CD4-positive, alpha-beta memory T cell (primary cell): ENCODE results near the gene EYA2. TPM values are rescaled to one million over a fixed set of nuclear protein-coding genes. Genes with fewer than 3 reads are reported as not detected.

Source experiments
- CTCF ChIA-PET: fragments of 350-600 bp; sonication (Branson Sonifier 250); formaldehyde crosslinking; loops from one replicate; lab custom pipeline; 2021; ENCODE audit warnings: inconsistent platforms; ENCODE audit not compliant: partially characterized antibody; lab: Charles Lee
- POLR2A ChIA-PET: fragments of 350-600 bp; sonication (Branson Sonifier 250); formaldehyde crosslinking; loops from one replicate; lab custom pipeline; 2021; ENCODE audit not compliant: partially characterized antibody; lab: Charles Lee
- DNase-seq, 5 donors: peaks; one replicate each; pipeline versions ENCODE4 v3.0.0 to v3.0.0-alpha.2; 2020 to 2022; ENCODE audit warnings: mixed read lengths in 1 of 5
- H3K27ac ChIP-seq: one replicate; pipeline ENCODE4 v1.7.0; 2013; ENCODE audit warnings: low read depth, low read length
- H3K27me3 ChIP-seq: 2 replicates; pipeline ENCODE4 v1.7.0; 2013; ENCODE audit warnings: mild to moderate bottlenecking, low read length, moderate library complexity; ENCODE audit not compliant: insufficient read depth
- H3K36me3 ChIP-seq: 2 replicates; pipeline ENCODE4 v1.7.0; 2013; ENCODE audit warnings: mild to moderate bottlenecking, low read length, moderate library complexity; ENCODE audit not compliant: insufficient read depth
- H3K4me1 ChIP-seq: 2 replicates; pipeline ENCODE4 v1.7.0; 2013; ENCODE audit warnings: mild to moderate bottlenecking, low read length, moderate library complexity; ENCODE audit not compliant: insufficient read depth
- H3K4me3 ChIP-seq, 2 donors: one replicate each; pipeline ENCODE4 v1.7.0; 2013; ENCODE audit warnings: low read length in 2 of 2, mild to moderate bottlenecking in 1 of 2
- H3K9me3 ChIP-seq, 2 donors: one replicate each; pipeline ENCODE4 v1.7.0; 2013; ENCODE audit warnings: low read length in 2 of 2, control low read depth in 1 of 2; ENCODE audit not compliant: control insufficient read depth in 1 of 2
- H3K27ac Mint-ChIP-seq, 7 donors: one replicate each; pipeline ENCODE4 v1.8.0; 2020 to 2021; ENCODE audit warnings: mixed read lengths in 7 of 7, mild to moderate bottlenecking in 6 of 7, inconsistent platforms in 3 of 7, moderate library complexity in 3 of 7
- H3K27me3 Mint-ChIP-seq, 2 donors: one replicate each; pipeline ENCODE4 v1.8.0; 2020 to 2021; ENCODE audit warnings: mixed read lengths in 2 of 2
- H3K36me3 Mint-ChIP-seq, 2 donors: one replicate each; pipeline ENCODE4 v1.8.0; 2020 to 2021; ENCODE audit warnings: mixed read lengths in 2 of 2, inconsistent platforms in 1 of 2, mild to moderate bottlenecking in 1 of 2
- H3K4me1 Mint-ChIP-seq, 4 donors: one replicate each; pipeline ENCODE4 v1.8.0; 2020 to 2021; ENCODE audit warnings: mixed read lengths in 4 of 4, mild to moderate bottlenecking in 1 of 4
- H3K4me3 Mint-ChIP-seq, 8 donors: one replicate each; pipeline ENCODE4 v1.8.0; 2020 to 2021; ENCODE audit warnings: mixed read lengths in 8 of 8, mild to moderate bottlenecking in 7 of 8, moderate library complexity in 6 of 8, inconsistent platforms in 3 of 8
- H3K9me3 Mint-ChIP-seq, 8 donors: one replicate each; pipeline ENCODE4 v1.8.0; 2020 to 2021; ENCODE audit warnings: mixed read lengths in 8 of 8, mild to moderate bottlenecking in 5 of 8, inconsistent platforms in 3 of 8, moderate library complexity in 1 of 8
- intact Hi-C: fragments of 100-400 bp; cut with micrococcal nuclease; formaldehyde crosslinking; loops from one replicate; pipeline ENCODE4 v1.15.1; 2023
- polyA plus RNA-seq, 2 donors: library from polyadenylated mRNA; unstranded; fragments of 300-500 nt; fragmentation: Illumina TruSeq; gene quantifications; one replicate each; pipeline ENCODE4 v1.2.3, GENCODE V29; 2021
- total RNA-seq, 2 experiments: library from RNA; stranded (reverse); gene quantifications; one replicate each; pipeline ENCODE4 v1.2.3, GENCODE V29; 2021

The EYA2 gene
- total and polyA plus RNA-seq, 4 experiments from 2014 or later = not detected

- Histone ChIP-seq H3K9me3 (no peaks in the 10 kb centered on the region), H3K36me3 (no peaks in the 10 kb centered on the region), H3K27ac (no peak overlapping the region), H3K4me1 (peaks cover 17% of the 10 kb centered on the region), H3K4me3 (no peak overlapping the region), H3K27me3 (no peaks in the 10 kb centered on the region)
- Mint-ChIP-seq H3K36me3 (no peaks in the 10 kb centered on the region), H3K4me3 (no peak overlapping the region), H3K4me1 (peaks cover 7 to 20% (median 16%) of the 10 kb centered on the region in 4 donors), H3K27me3 (peaks cover 3 to 6% of the 10 kb centered on the region in 2 donors), H3K27ac (no peak overlapping the region), H3K9me3 (no peaks in the 10 kb centered on the region)
- intact Hi-C loops = no loop called here
- CTCF ChIA-PET = no interaction called here
- DNase-seq = no peak
- POLR2A ChIA-PET = no interaction called here
These were observed 98.0 kb downstream of the EYA2 start for GRCh38 chr20:46992640-46993035.

- intact Hi-C loops = no loop called here
- H3K27ac Mint-ChIP-seq = peak overlapping the region in 3 of 7 donors; percentile 16 to 92 (median 37)
- no peak overlapping the region for H3K27ac ChIP-seq
- peaks cover 6 to 9% of the 10 kb centered on the region in 2 donors for H3K27me3 Mint-ChIP-seq
- POLR2A ChIA-PET = no interaction called here
- peaks cover 17% of the 10 kb centered on the region for H3K4me1 ChIP-seq
- no peaks in the 10 kb centered on the region for H3K36me3 Mint-ChIP-seq
- no peak for DNase-seq
- H3K4me3 Mint-ChIP-seq = peak overlapping the region in 2 of 8 donors; percentile 7 to 42
- no peak overlapping the region for H3K4me3 ChIP-seq
- CTCF ChIA-PET = no interaction called here
- H3K27me3 ChIP-seq = no peaks in the 10 kb centered on the region
- H3K9me3 ChIP-seq = no peaks in the 10 kb centered on the region
- peaks cover 7 to 20% (median 16%) of the 10 kb centered on the region in 4 donors for H3K4me1 Mint-ChIP-seq
- H3K36me3 ChIP-seq = no peaks in the 10 kb centered on the region
- H3K9me3 Mint-ChIP-seq = no peaks in the 10 kb centered on the region
These were observed 98.9 kb downstream of the EYA2 start for GRCh38 chr20:46993465-46994095.

- peak in 4 of 5 donors; percentile 9 to 44 (median 23) for DNase-seq
- Histone ChIP-seq H3K4me3 (peak overlapping the region in 1 of 2 donors; percentile 64), H3K9me3 (no peaks in the 10 kb centered on the region), H3K36me3 (no peaks in the 10 kb centered on the region), H3K27me3 (no peaks in the 10 kb centered on the region), H3K4me1 (peaks cover 17% of the 10 kb centered on the region), H3K27ac (no peak overlapping the region)
- Mint-ChIP-seq H3K4me3 (peak overlapping the region; percentile 85 to 92 (median 88)), H3K36me3 (no peaks in the 10 kb centered on the region), H3K4me1 (peaks cover 7 to 20% (median 16%) of the 10 kb centered on the region in 4 donors), H3K27me3 (peaks cover 7 to 9% of the 10 kb centered on the region in 2 donors), H3K27ac (peak overlapping the region; percentile 25 to 93 (median 86)), H3K9me3 (no peaks in the 10 kb centered on the region)
- ChIA-PET CTCF (no interaction called here), POLR2A (no interaction called here)
- intact Hi-C loops = no loop called here
These were observed 99.7 kb downstream of the EYA2 start for GRCh38 chr20:46994341-46994740.

- H3K9me3 Mint-ChIP-seq = peaks cover 0 to 2% (median 0%) of the 10 kb centered on the region in 8 donors
- H3K27me3 Mint-ChIP-seq = peaks cover 7 to 8% of the 10 kb centered on the region in 2 donors
- H3K36me3 ChIP-seq = no peaks in the 10 kb centered on the region
- ChIA-PET CTCF (no interaction called here), POLR2A (no interaction called here)
- no peaks in the 10 kb centered on the region for H3K9me3 ChIP-seq
- peak overlapping the region in 3 of 7 donors; percentile 7 to 48 (median 27) for H3K27ac Mint-ChIP-seq
- H3K4me1 ChIP-seq = peaks cover 8% of the 10 kb centered on the region
- H3K27me3 ChIP-seq = no peaks in the 10 kb centered on the region
- H3K4me3 Mint-ChIP-seq = no peak overlapping the region
- intact Hi-C loops = no loop called here
- H3K27ac ChIP-seq = no peak overlapping the region
- no peak for DNase-seq
- no peaks in the 10 kb centered on the region for H3K36me3 Mint-ChIP-seq
- no peak overlapping the region for H3K4me3 ChIP-seq
- peaks cover 7 to 12% (median 10%) of the 10 kb centered on the region in 4 donors for H3K4me1 Mint-ChIP-seq
These were observed 101.0 kb downstream of the EYA2 start for GRCh38 chr20:46995561-46996142.

GRCh38 chr20:46997187-46997586 lies 102.5 kb downstream of the EYA2 start:
- H3K9me3 ChIP-seq = no peaks in the 10 kb centered on the region
- Mint-ChIP-seq H3K4me3 (no peak overlapping the region), H3K4me1 (peaks cover 6 to 9% (median 8%) of the 10 kb centered on the region in 4 donors), H3K9me3 (peaks cover 0 to 3% (median 0%) of the 10 kb centered on the region in 8 donors), H3K27me3 (peaks cover 6% of the 10 kb centered on the region in 2 donors), H3K27ac (no peak overlapping the region), H3K36me3 (no peaks in the 10 kb centered on the region)
- H3K27ac ChIP-seq = no peak overlapping the region
- no peaks in the 10 kb centered on the region for H3K27me3 ChIP-seq
- no peak for DNase-seq
- ChIA-PET POLR2A (no interaction called here), CTCF (no interaction called here)
- H3K4me3 ChIP-seq = no peak overlapping the region
- peaks cover 5% of the 10 kb centered on the region for H3K4me1 ChIP-seq
- no peaks in the 10 kb centered on the region for H3K36me3 ChIP-seq
- intact Hi-C loops = no loop called here

GRCh38 chr20:46998477-46999240 lies 104.0 kb downstream of the EYA2 start:
- peaks cover 0 to 3% (median 0%) of the 10 kb centered on the region in 8 donors for H3K9me3 Mint-ChIP-seq
- Histone ChIP-seq H3K27me3 (no peaks in the 10 kb centered on the region), H3K4me3 (no peak overlapping the region), H3K4me1 (peaks cover 5% of the 10 kb centered on the region), H3K9me3 (no peaks in the 10 kb centered on the region), H3K36me3 (no peaks in the 10 kb centered on the region), H3K27ac (no peak overlapping the region)
- H3K4me3 Mint-ChIP-seq = no peak overlapping the region
- H3K27ac Mint-ChIP-seq = peak overlapping the region in 1 of 7 donors; percentile 12
- no peaks in the 10 kb centered on the region for H3K36me3 Mint-ChIP-seq
- DNase-seq = no peak
- ChIA-PET POLR2A (no interaction called here), CTCF (no interaction called here)
- intact Hi-C loops = no loop called here
- peaks cover 10 to 14% of the 10 kb centered on the region in 2 donors for H3K27me3 Mint-ChIP-seq
- peaks cover 5 to 9% (median 6%) of the 10 kb centered on the region in 4 donors for H3K4me1 Mint-ChIP-seq

- Histone ChIP-seq H3K4me3 (no peak overlapping the region), H3K4me1 (no peaks in the 10 kb centered on the region), H3K36me3 (no peaks in the 10 kb centered on the region), H3K27me3 (no peaks in the 10 kb centered on the region), H3K9me3 (no peaks in the 10 kb centered on the region), H3K27ac (no peak overlapping the region)
- ChIA-PET CTCF (no interaction called here), POLR2A (no interaction called here)
- Mint-ChIP-seq H3K4me3 (no peak overlapping the region), H3K4me1 (no peaks in the 10 kb centered on the region), H3K27ac (no peak overlapping the region), H3K9me3 (peaks cover 0 to 10% (median 3%) of the 10 kb centered on the region in 8 donors), H3K27me3 (peaks cover 16 to 25% of the 10 kb centered on the region in 2 donors), H3K36me3 (no peaks in the 10 kb centered on the region)
- intact Hi-C loops = no loop called here
- no peak for DNase-seq
These were observed 105.3 kb downstream of the EYA2 start for GRCh38 chr20:46999801-47000465.
